GM18511 (cell line): ENCODE measurements around the gene RUVBL2.
"Not testable (repeated sequence)": the region's sequence is repeated elsewhere in the genome, so short reads cannot be mapped to it uniquely, and the experiment has no call there.

Experiments used
- ATAC-seq: cut with Tn5 transposase; IDR thresholded peaks from one replicate; pipeline ENCODE4 v1.9.1; 2021; ENCODE audit warnings: mild to moderate bottlenecking, moderate library complexity; ENCODE audit not compliant: unreplicated experiment

The RUVBL2 gene

GRCh38 chr19:49016067-49016839 lies 22.6 kb downstream of the RUVBL2 start:
- no peak for ATAC-seq

GRCh38 chr19:49017041-49017665 lies 23.5 kb downstream of the RUVBL2 start, which contains the start of gene LHB:
Gene LHB (minus strand): TSS chr19:49017091. CDS start chr19:49017081, 10 bp downstream.
- no peak for ATAC-seq

GRCh38 chr19:49017666-49018351 lies 24.1 kb downstream of the RUVBL2 start:
- ATAC-seq = no peak

GRCh38 chr19:49018388-49019241 lies 24.9 kb downstream of the RUVBL2 start:
- ATAC-seq = not testable (repeated sequence)

- no peak for ATAC-seq
Measured at GRCh38 chr19:49019242-49019932, 25.7 kb downstream of the RUVBL2 start.

- ATAC-seq = no peak
Measured at GRCh38 chr19:49020342-49020741, 26.7 kb downstream of the RUVBL2 start.

- no peak for ATAC-seq
Measured at GRCh38 chr19:49020931-49021895, 27.5 kb downstream of the RUVBL2 start.

- ATAC-seq = no peak
Measured at GRCh38 chr19:49022116-49022515, 28.4 kb downstream of the RUVBL2 start.

GRCh38 chr19:49024233-49024632 lies 30.5 kb downstream of the RUVBL2 start, which contains the start of gene CGB3:
Gene CGB3 (minus strand): TSS chr19:49024333. CDS start chr19:49023971, 362 bp downstream.
- ATAC-seq = not testable (repeated sequence)

- not testable (repeated sequence) for ATAC-seq
Measured at GRCh38 chr19:49025088-49025487, 31.4 kb downstream of the RUVBL2 start.

- not testable (repeated sequence) for ATAC-seq
Measured at GRCh38 chr19:49025599-49025998, 31.9 kb downstream of the RUVBL2 start.

GRCh38 chr19:49028686-49029085 lies 35.0 kb downstream of the RUVBL2 start:
- not testable (repeated sequence) for ATAC-seq

- not testable (repeated sequence) for ATAC-seq
Measured at GRCh38 chr19:49029749-49030148, 36.1 kb downstream of the RUVBL2 start.

GRCh38 chr19:49030323-49030722 lies 36.6 kb downstream of the RUVBL2 start:
- not testable (repeated sequence) for ATAC-seq

GRCh38 chr19:49031642-49032301 lies 38.1 kb downstream of the RUVBL2 start, which contains the start of gene CGB2:
Gene CGB2 (plus strand): TSS chr19:49031890. CDS start chr19:49032096, 206 bp downstream.
- ATAC-seq = not testable (repeated sequence)

GRCh38 chr19:49036815-49037214 lies 43.1 kb downstream of the RUVBL2 start, which contains the start of gene CGB1:
Gene CGB1 (minus strand): TSS chr19:49036895. CDS start chr19:49036711, 184 bp downstream.
- not testable (repeated sequence) for ATAC-seq

- not testable (repeated sequence) for ATAC-seq
Measured at GRCh38 chr19:49038111-49038510, 44.4 kb downstream of the RUVBL2 start.
